ENCODE results near the gene GTF2B. TPM values are rescaled to one million over a fixed set of nuclear protein-coding genes. Genes with fewer than 3 reads are reported as not detected.
A peak's percentile ranks its signal among the peaks of the same experiment; 100 is the strongest.

GTF2B gene
- total and polyA plus RNA-seq, 9 of the 15 experiments (the other 6 are each of a cell fraction or from before 2014, with no cell fraction given), result 34.5 to 113 (median 66.0) TPM

DNA sequence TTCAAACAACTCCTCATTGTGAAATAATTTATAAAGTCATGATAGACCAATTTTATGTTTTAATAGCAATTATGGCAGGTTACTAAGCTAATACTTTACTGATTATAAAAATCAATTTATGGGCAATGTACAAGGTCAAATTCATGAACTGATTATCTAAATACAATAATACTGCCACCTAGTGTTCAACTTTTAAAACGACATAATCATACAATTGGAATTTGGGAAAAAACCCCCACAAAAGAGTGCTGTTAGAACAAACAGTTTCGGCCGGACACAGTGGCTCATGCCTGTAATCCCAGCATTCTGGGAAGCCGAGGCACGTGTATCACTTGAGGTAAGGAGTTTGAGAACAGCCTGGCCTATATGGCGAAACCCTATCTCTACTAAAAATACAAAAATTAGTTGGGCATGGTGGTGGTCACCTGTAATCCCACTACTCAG, 14.0 kb downstream of the GTF2B start:
- no peaks in the 10 kb centered on the region for H3K27me3 ChIP-seq (ENCODE audit: control insufficient read depth in 2 of 2, insufficient read depth in 2 of 2, low read length in 2 of 2)
- 16% methylated on average over 6 of the region's 6 CpGs for WGBS (ENCODE audit: insufficient coverage, low coverage, missing lambda C conversion rate)
- DNase-seq (ENCODE audit: extremely low read depth in 1 of 4, low spot score in 3 of 4), result peak in 2 of 4 experiments; percentile 6 to 16
- H3K36me3 ChIP-seq (ENCODE audit: control insufficient read depth, insufficient read depth, low read length), result peaks cover 37% of the 10 kb centered on the region; the same call in 2 of the 3 replicates
- H3K4me1 ChIP-seq (replicated peaks in 1 of 2; ENCODE audit: control insufficient read depth in 2 of 2, insufficient read depth in 2 of 2, low read length in 2 of 2), result no peaks in the 10 kb centered on the region; a peak in 1 of 5 replicates
- H3K9me3 ChIP-seq (replicated peaks; ENCODE audit: control insufficient read depth, insufficient read depth, low read depth, low read length), result no peaks in the 10 kb centered on the region
- ATAC-seq, result peak; percentile 45
- ChIA-PET CTCF (ENCODE audit: low intra/inter-chr PET ratio) (interaction anchor here (0.7 to 1.7 kb wide), 3 partner anchors 77 to 222 kb away, joined by 3 to 10 read pairs (median 3); no protein-coding TSS in a partner anchor), POLR2A (interaction anchor here (0.8 to 2.1 kb wide), 3 partner anchors 11 to 16 kb away, joined by 3 to 10 read pairs (median 4); no protein-coding TSS in a partner anchor)
- no peaks in the 10 kb centered on the region for H3K9me1 ChIP-seq (ENCODE audit: control insufficient read depth, insufficient read depth, low read length)
- H3K9ac ChIP-seq (ENCODE audit: insufficient read depth in 1 of 2, low read depth in 2 of 2, low read length in 2 of 2), result no peak overlapping the region
- H3K4me2 ChIP-seq (ENCODE audit: insufficient read depth, low read length), result no peak overlapping the region
- BruUV-seq (replicated peaks), result no TSS peak
- intact Hi-C loops (cut with micrococcal nuclease) (loop anchor here (1.0 to 10.0 kb wide), 4 partner anchors 140 to 693 kb away; no protein-coding TSS in a partner anchor), in situ Hi-C loops (cut with MboI) (no loop called here)
- H3K27ac ChIP-seq (ENCODE audit: extremely low read depth, low read depth, low read length), result no peak overlapping the region
- peak; percentile 74 for FAIRE-seq
- no peak overlapping the region for H2AFZ ChIP-seq (ENCODE audit: low read depth, low read length)
- TF ChIP-seq TRIM28 (IDR thresholded peaks at IDR 0.05) (no peak), GABPB1 (CRISPR knock-in tag; IDR thresholded peaks at IDR 0.05) (no peak), ZNF584 (CRISPR knock-in tag; IDR thresholded peaks at IDR 0.05; ENCODE audit: low read depth) (no peak), NFE2 (IDR thresholded peaks at IDR 0.05; ENCODE audit: low read depth) (no peak), ARID3A (IDR thresholded peaks at IDR 0.05; ENCODE audit: borderline replicate concordance, low read depth, low read length) (no peak), NCOA4 (IDR thresholded peaks at IDR 0.05; ENCODE audit: partially characterized antibody) (no peak), RAD21 (CRISPR knock-in tag; conservative IDR thresholded peaks at IDR 0.05 in 1 of 2, IDR thresholded peaks at IDR 0.05 in 1 of 2) (peak; percentile 50 to 57)
- TF ChIP-seq, protein P1, sequence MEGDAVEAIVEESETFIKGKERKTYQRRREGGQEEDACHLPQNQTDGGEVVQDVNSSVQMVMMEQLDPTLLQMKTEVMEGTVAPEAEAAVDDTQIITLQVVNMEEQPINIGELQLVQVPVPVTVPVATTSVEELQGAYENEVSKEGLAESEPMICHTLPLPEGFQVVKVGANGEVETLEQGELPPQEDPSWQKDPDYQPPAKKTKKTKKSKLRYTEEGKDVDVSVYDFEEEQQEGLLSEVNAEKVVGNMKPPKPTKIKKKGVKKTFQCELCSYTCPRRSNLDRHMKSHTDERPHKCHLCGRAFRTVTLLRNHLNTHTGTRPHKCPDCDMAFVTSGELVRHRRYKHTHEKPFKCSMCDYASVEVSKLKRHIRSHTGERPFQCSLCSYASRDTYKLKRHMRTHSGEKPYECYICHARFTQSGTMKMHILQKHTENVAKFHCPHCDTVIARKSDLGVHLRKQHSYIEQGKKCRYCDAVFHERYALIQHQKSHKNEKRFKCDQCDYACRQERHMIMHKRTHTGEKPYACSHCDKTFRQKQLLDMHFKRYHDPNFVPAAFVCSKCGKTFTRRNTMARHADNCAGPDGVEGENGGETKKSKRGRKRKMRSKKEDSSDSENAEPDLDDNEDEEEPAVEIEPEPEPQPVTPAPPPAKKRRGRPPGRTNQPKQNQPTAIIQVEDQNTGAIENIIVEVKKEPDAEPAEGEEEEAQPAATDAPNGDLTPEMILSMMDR (IDR thresholded peaks at IDR 0.05 in 2 of 3, conservative IDR thresholded peaks at IDR 0.05 in 1 of 3; ENCODE audit: insufficient read depth in 2 of 3, low read depth in 1 of 3, low read length in 3 of 3), result peak in 2 of 3 experiments; percentile 50 to 56; a peak in 4 of 6 replicates
- H3K4me3 ChIP-seq, result no peak overlapping the region
- peaks cover 42% of the 10 kb centered on the region for H3K79me2 ChIP-seq (ENCODE audit: control insufficient read depth, insufficient read depth, low read length)
- peaks cover 3% of the 10 kb centered on the region; the same call in 1 of the 2 replicates for H4K20me1 ChIP-seq (replicated peaks; ENCODE audit: control insufficient read depth, insufficient read depth, low read length)

All from K562 (cell line).